Neural crest cell (in vitro differentiated cells): Measurements from ENCODE around the gene GPC6. TPM values are rescaled to one million over a fixed set of nuclear protein-coding genes. Genes with fewer than 3 reads are reported as not detected.

Experiments used
- DNase-seq: peaks from one replicate; pipeline ENCODE4 v3.0.0; 2021; ENCODE audit warnings: low read depth, mixed read lengths, low spot score
- H3K27ac Mint-ChIP-seq: one replicate; pipeline ENCODE4 v1.8.0; 2021; ENCODE audit warnings: mild to moderate bottlenecking, mixed read lengths; ENCODE audit not compliant: unreplicated experiment
- H3K27me3 Mint-ChIP-seq: 2 replicates; pipeline ENCODE4 v1.8.0; 2021; ENCODE audit warnings: low read depth, mild to moderate bottlenecking, mixed read lengths
- H3K36me3 Mint-ChIP-seq: 2 replicates; pipeline ENCODE4 v1.8.0; 2021; ENCODE audit warnings: low read depth, mild to moderate bottlenecking, mixed read lengths
- H3K4me1 Mint-ChIP-seq: 2 replicates; pipeline ENCODE4 v1.8.0; 2021; ENCODE audit warnings: mixed read lengths
- H3K4me3 Mint-ChIP-seq: one replicate; pipeline ENCODE4 v1.8.0; 2021; ENCODE audit warnings: mild to moderate bottlenecking, mixed read lengths
- H3K9me3 Mint-ChIP-seq: 2 replicates; pipeline ENCODE4 v1.8.0; 2021; ENCODE audit warnings: mixed read lengths
- total RNA-seq: library from RNA; stranded (reverse); gene quantifications from 2 replicates; pipeline ENCODE4 v1.2.1, GENCODE V29; 2021
- TF ChIP-seq, protein P1 (sequence below): fragments of 200-600 bp; sonication (generic); conservative IDR thresholded peaks from 2 replicates; pipeline ENCODE4 v1.5.0; 2021; ENCODE audit warnings: antibody characterized with exemption, mild to moderate bottlenecking

The GPC6 gene
- total RNA-seq, 1 donor from 2014 or later: 13.4 TPM

DNA sequence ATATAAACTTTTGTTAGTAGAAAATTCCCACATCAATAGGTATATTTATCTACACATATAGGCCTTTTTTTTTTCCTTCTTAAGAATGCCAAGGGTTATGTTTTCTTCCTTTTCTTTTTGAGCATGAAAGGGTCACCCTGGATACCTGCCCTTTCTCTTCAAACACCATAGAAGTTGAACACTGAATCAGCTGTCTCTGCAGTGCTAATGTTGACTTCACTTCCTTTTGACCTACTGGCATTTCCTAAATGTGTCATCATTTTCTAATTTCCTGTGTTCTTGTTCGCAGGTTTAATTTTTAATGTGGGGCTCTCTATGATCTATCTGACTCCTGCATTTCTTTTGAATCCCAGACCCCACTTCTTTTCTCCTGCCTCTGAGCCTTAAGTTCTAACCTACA is 532.0 kb downstream of the GPC6 start:
- no peaks in the 10 kb centered on the region for H3K27me3 Mint-ChIP-seq
- H3K9me3 Mint-ChIP-seq: no peaks in the 10 kb centered on the region
- H3K4me3 Mint-ChIP-seq: no peak overlapping the region
- TF ChIP-seq, protein P1, sequence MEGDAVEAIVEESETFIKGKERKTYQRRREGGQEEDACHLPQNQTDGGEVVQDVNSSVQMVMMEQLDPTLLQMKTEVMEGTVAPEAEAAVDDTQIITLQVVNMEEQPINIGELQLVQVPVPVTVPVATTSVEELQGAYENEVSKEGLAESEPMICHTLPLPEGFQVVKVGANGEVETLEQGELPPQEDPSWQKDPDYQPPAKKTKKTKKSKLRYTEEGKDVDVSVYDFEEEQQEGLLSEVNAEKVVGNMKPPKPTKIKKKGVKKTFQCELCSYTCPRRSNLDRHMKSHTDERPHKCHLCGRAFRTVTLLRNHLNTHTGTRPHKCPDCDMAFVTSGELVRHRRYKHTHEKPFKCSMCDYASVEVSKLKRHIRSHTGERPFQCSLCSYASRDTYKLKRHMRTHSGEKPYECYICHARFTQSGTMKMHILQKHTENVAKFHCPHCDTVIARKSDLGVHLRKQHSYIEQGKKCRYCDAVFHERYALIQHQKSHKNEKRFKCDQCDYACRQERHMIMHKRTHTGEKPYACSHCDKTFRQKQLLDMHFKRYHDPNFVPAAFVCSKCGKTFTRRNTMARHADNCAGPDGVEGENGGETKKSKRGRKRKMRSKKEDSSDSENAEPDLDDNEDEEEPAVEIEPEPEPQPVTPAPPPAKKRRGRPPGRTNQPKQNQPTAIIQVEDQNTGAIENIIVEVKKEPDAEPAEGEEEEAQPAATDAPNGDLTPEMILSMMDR: no peak
- no peak overlapping the region for H3K27ac Mint-ChIP-seq
- no peak for DNase-seq
- H3K4me1 Mint-ChIP-seq: peaks cover 13% of the 10 kb centered on the region
- no peaks in the 10 kb centered on the region for H3K36me3 Mint-ChIP-seq

DNA sequence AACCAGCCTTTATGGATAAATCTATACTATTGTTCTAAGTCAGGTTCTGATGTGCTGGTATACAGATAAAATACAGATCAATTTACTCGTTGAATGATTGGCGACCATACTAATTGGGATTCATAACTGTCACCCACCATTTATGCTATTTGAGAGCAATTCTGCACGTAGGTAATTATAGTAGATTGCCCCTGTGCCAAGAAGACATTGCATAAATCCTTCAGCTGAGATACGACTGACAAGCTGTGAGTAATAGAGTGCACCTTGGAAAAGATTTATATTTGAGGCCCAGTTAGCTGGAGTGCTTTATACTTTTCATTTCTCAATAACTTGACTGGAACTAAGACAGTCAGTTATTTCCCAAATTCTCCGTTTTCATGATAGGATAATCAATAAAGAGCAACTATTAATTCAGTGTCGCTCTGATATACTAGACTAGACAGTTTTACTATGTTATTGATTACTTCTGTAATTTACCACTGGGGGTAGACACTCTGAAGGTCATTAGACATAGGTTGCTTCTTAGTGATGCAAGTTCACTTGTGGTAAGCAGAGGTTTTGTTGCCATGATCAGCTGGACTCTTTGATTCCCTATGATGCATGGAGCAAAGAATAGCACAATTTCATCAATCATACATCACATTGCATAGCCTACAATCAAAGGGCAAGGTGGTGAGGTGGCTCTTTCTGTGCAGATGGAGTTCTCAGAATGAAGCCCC is 536.3 kb downstream of the GPC6 start:
- H3K27ac Mint-ChIP-seq: no peak overlapping the region
- peaks cover 6% of the 10 kb centered on the region for H3K4me1 Mint-ChIP-seq
- DNase-seq: no peak
- no peaks in the 10 kb centered on the region for H3K36me3 Mint-ChIP-seq
- H3K9me3 Mint-ChIP-seq: peaks cover 3% of the 10 kb centered on the region
- no peaks in the 10 kb centered on the region for H3K27me3 Mint-ChIP-seq
- no peak overlapping the region for H3K4me3 Mint-ChIP-seq
- TF ChIP-seq, protein P1: no peak

DNA sequence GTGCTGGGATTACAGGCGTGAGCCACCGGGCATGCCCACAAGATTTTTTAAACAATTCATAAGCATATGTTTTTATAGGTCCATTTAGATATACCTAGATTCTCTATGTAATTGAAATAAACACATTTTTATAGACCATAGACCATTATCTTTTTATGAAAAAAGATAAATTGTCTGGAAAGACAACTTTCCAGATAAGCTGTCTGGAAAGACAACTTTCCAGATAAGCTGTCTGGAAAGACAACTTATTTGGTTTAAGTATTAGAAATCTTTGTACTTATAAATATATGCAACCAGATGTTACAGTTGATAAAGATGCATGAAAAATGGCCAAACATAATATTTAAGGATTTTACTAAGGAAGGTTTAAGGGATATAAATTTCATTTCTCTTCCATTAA is 538.5 kb downstream of the GPC6 start:
- Mint-ChIP-seq H3K36me3 (no peaks in the 10 kb centered on the region), H3K9me3 (peaks cover 3% of the 10 kb centered on the region), H3K4me1 (no peaks in the 10 kb centered on the region), H3K27me3 (no peaks in the 10 kb centered on the region), H3K4me3 (no peak overlapping the region), H3K27ac (no peak overlapping the region)
- TF ChIP-seq, protein P1: no peak
- DNase-seq: no peak

DNA sequence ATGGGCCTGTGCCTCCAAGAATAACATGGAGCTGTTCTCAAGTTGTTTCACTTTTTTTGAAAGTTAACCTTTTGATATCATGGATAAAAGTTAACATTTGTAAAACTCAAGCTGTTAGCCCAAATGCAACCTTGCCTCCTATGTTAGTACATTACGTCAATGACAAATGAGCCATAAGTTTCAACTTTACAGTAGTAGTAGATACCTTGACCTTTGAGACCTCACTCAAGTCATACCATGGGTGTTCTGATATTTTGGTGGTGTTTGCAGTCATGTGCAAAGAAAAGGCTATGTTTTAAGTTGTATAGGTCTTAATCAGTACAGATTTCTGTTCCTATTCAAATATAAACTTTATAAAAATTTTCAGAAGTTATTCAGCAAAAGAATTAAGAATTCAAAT is 539.2 kb downstream of the GPC6 start:
- DNase-seq: no peak
- H3K27me3 Mint-ChIP-seq: no peaks in the 10 kb centered on the region
- no peak overlapping the region for H3K4me3 Mint-ChIP-seq
- peaks cover 2% of the 10 kb centered on the region for H3K4me1 Mint-ChIP-seq
- H3K9me3 Mint-ChIP-seq: peaks cover 3% of the 10 kb centered on the region
- TF ChIP-seq, protein P1: no peak
- H3K27ac Mint-ChIP-seq: no peak overlapping the region
- no peaks in the 10 kb centered on the region for H3K36me3 Mint-ChIP-seq

DNA sequence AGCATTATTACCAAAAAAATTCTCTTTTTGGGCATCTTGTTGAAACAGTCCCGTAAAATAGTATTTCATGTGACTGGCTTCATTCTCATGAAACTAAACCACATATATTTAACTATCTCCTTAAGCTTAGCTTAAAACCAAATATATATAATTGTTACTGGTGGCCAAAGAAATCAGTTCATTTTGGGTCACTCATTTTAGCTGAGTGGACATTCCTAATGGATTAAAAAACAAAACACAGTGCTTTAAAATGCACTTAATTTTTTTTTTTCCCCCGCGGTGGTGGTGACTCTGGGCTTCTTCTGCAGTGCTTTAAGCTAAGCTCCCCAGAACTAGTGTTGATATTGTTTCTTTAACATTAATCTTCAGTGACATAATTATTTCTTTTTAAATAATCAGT is 540.1 kb downstream of the GPC6 start:
- Mint-ChIP-seq H3K4me3 (no peak overlapping the region), H3K9me3 (peaks cover 3% of the 10 kb centered on the region), H3K27ac (no peak overlapping the region), H3K27me3 (no peaks in the 10 kb centered on the region), H3K36me3 (no peaks in the 10 kb centered on the region), H3K4me1 (peaks cover 9% of the 10 kb centered on the region)
- no peak for DNase-seq
- TF ChIP-seq, protein P1: no peak
